ENCODE data around the gene SPZ1.

DNA sequence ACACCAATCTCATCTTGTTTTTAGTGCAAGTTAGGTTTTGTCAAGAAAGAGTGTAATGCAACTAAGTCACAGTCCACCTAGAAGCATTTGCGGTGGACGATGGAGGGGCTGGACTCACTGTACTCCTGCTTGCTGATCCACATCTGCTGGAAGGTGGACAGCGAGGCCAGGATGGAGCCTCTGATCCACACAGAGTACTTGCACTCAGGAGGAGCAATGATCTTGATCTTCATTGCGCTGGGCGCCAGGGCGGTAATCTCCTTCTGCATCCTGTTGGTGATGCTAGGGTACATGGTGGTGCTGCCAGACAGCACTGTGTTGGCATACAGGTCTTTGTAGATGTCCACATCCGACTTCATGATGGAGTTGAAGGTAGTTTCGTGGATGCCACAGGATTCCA lies 20.2 kb upstream of the SPZ1 start:
- TF ChIP-seq, protein P1, sequence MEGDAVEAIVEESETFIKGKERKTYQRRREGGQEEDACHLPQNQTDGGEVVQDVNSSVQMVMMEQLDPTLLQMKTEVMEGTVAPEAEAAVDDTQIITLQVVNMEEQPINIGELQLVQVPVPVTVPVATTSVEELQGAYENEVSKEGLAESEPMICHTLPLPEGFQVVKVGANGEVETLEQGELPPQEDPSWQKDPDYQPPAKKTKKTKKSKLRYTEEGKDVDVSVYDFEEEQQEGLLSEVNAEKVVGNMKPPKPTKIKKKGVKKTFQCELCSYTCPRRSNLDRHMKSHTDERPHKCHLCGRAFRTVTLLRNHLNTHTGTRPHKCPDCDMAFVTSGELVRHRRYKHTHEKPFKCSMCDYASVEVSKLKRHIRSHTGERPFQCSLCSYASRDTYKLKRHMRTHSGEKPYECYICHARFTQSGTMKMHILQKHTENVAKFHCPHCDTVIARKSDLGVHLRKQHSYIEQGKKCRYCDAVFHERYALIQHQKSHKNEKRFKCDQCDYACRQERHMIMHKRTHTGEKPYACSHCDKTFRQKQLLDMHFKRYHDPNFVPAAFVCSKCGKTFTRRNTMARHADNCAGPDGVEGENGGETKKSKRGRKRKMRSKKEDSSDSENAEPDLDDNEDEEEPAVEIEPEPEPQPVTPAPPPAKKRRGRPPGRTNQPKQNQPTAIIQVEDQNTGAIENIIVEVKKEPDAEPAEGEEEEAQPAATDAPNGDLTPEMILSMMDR (conservative IDR thresholded peaks at IDR 0.05 in 1 of 2, IDR thresholded peaks at IDR 0.05 in 1 of 2; ENCODE audit: low read depth in 1 of 2, low read length in 2 of 2): no peak
- TF ChIP-seq EZH2 (IDR thresholded peaks at IDR 0.05; ENCODE audit: low read length, missing control alignments): no peak
